Activated CD4-positive, alpha-beta T cell treated with anti-CD3 and anti-CD28 coated beads, Interleukin-2, amount 10 ng/mL, durations not matched to agents 7 days and 5 days (primary cell): ENCODE data around the gene RALGAPA2. TPM values are rescaled to one million over a fixed set of nuclear protein-coding genes. Genes with fewer than 3 reads are reported as not detected.

ENCODE experiments used
- CTCF ChIA-PET: fragments of 350-600 bp; sonication (Branson Sonifier 250); formaldehyde crosslinking; loops from one replicate; lab custom pipeline; 2021; ENCODE audit warnings: antibody characterized with exemption; lab: Charles Lee
- POLR2A ChIA-PET: fragments of 350-600 bp; sonication (Branson Sonifier 250); formaldehyde crosslinking; loops from one replicate; lab custom pipeline; 2021; ENCODE audit warnings: antibody characterized with exemption; lab: Charles Lee
- DNase-seq: peaks from one replicate; pipeline ENCODE4 v3.0.0-alpha.2; 2020
- H3K27ac Mint-ChIP-seq: one replicate; pipeline ENCODE4 v1.8.0; 2021; ENCODE audit warnings: mild to moderate bottlenecking, moderate library complexity, mixed read lengths
- H3K27me3 Mint-ChIP-seq: one replicate; pipeline ENCODE4 v1.8.0; 2021; ENCODE audit warnings: mixed read lengths
- H3K36me3 Mint-ChIP-seq: one replicate; pipeline ENCODE4 v1.8.0; 2021; ENCODE audit warnings: low read depth, mixed read lengths
- H3K4me1 Mint-ChIP-seq: one replicate; pipeline ENCODE4 v1.8.0; 2021; ENCODE audit warnings: mixed read lengths
- H3K4me3 Mint-ChIP-seq: one replicate; pipeline ENCODE4 v1.8.0; 2021; ENCODE audit warnings: mild to moderate bottlenecking, moderate library complexity, mixed read lengths
- H3K9me3 Mint-ChIP-seq: one replicate; pipeline ENCODE4 v1.8.0; 2021; ENCODE audit warnings: mixed read lengths
- total RNA-seq, 2 experiments: library from RNA; stranded (reverse); gene quantifications; one replicate each; pipeline ENCODE4 v1.2.3, GENCODE V29; 2021

RALGAPA2 gene
- total RNA-seq, 2 experiments from 2014 or later: 26.4 to 31.7 TPM

DNA sequence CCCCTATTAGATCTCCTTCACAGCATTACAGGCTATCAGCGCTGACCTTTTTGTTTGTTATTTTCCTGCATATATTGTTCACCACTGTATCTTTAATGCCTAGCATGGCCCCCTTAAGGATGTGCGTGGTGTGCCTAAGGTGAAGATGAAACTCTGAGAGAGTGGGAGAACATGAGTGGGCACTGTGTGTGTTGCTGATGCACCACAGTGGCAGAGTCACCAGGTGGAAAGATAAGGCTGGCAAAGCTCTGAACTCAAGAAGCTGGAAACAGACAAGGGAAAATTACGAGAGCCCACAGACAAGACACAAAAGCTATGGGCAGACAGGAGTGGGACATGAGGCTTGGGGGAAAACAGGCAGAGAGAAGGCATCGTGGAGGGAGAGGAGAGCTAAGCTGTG is 184.8 kb downstream of the RALGAPA2 start:
- Mint-ChIP-seq H3K36me3 (peaks cover 2% of the 10 kb centered on the region), H3K27me3 (no peaks in the 10 kb centered on the region), H3K4me3 (no peak overlapping the region), H3K27ac (no peak overlapping the region), H3K9me3 (no peaks in the 10 kb centered on the region), H3K4me1 (no peaks in the 10 kb centered on the region)
- ChIA-PET POLR2A (no interaction called here), CTCF (no interaction called here)
- DNase-seq: no peak

DNA sequence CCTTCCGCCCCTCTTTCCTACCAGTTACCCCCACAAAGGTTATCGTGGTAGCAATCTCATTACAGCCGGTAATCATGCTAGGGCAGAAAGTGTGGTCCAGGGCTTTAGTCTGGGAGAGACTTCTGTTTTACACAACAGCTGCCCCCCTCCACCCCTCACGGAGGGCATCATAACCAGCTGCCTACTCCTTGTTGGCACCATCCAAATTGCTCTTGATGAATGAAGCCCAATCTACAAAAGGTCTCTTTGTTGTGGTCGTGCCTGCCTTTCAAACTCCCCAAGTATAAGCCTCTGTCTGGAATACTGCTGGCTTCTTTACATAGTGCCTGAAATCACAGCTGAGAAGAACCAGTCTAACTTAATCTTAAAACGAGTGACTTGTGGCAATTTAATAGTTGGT is 186.7 kb downstream of the RALGAPA2 start:
- peaks cover 7% of the 10 kb centered on the region for H3K36me3 Mint-ChIP-seq
- DNase-seq: no peak
- H3K27ac Mint-ChIP-seq: no peak overlapping the region
- H3K4me1 Mint-ChIP-seq: no peaks in the 10 kb centered on the region
- no peaks in the 10 kb centered on the region for H3K9me3 Mint-ChIP-seq
- POLR2A ChIA-PET: no interaction called here
- CTCF ChIA-PET: no interaction called here
- H3K4me3 Mint-ChIP-seq: no peak overlapping the region
- no peaks in the 10 kb centered on the region for H3K27me3 Mint-ChIP-seq

DNA sequence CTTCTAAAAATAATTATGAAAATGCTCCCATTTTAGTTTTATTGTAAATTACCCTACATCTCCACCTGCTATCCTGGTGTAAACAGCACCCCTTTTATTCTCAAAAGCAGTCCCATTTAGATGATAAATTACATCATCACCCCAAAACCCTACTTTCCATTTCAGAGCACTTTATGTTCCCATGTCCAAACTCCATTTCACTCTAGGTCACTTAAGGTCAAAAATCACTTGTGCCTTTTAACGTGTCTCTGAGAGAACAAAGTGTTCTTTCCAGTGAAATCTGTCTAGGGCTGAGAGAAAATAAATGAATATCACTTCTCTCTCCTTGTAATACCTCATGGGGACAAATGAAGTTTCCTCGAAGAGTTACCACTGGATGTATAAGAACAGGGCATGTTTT is 187.2 kb downstream of the RALGAPA2 start:
- no peak for DNase-seq
- Mint-ChIP-seq H3K4me3 (no peak overlapping the region), H3K4me1 (no peaks in the 10 kb centered on the region), H3K36me3 (peaks cover 12% of the 10 kb centered on the region), H3K27me3 (no peaks in the 10 kb centered on the region), H3K9me3 (no peaks in the 10 kb centered on the region), H3K27ac (no peak overlapping the region)
- ChIA-PET CTCF (no interaction called here), POLR2A (no interaction called here)

DNA sequence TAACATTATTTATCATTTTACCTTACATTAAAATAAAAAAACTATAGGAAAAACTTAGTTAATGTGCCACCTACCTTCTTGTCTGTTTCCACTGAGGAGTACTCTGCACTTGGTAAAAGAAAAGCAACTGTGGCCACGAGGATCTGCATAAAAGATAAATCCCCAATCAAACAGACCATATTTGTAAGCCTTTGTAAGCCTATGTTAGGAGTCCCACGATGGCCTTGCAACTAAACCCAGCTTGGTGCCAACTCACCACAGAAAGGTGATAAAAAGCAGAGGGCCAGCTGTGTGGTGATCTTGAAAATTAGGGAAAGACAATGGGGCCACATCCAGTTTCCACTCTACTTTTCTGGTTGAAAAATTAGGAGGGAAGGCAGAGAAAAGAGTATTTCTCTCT is 187.7 kb downstream of the RALGAPA2 start:
- no peaks in the 10 kb centered on the region for H3K27me3 Mint-ChIP-seq
- ChIA-PET POLR2A (no interaction called here), CTCF (no interaction called here)
- H3K4me3 Mint-ChIP-seq: no peak overlapping the region
- peaks cover 12% of the 10 kb centered on the region for H3K36me3 Mint-ChIP-seq
- no peak overlapping the region for H3K27ac Mint-ChIP-seq
- H3K9me3 Mint-ChIP-seq: no peaks in the 10 kb centered on the region
- no peak for DNase-seq
- H3K4me1 Mint-ChIP-seq: no peaks in the 10 kb centered on the region

DNA sequence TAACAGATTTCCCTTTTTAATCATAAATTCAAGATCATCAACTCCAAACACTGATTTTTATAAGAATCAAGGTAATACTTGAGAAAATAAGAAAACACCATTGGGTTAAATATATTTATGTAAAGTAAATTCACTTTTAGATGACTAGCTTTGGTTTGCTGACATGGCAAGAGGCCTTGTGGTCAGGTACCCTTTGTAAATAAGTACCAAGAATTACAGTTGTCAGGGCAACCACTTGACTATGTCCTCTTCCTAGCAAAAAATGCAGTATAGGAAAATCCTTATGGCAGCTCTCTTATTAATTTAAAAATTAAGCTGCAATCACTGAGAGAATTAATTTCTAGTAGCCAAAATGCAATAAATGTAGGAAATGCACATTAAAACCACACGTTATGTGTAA is 190.7 kb downstream of the RALGAPA2 start:
- no peaks in the 10 kb centered on the region for H3K9me3 Mint-ChIP-seq

DNA sequence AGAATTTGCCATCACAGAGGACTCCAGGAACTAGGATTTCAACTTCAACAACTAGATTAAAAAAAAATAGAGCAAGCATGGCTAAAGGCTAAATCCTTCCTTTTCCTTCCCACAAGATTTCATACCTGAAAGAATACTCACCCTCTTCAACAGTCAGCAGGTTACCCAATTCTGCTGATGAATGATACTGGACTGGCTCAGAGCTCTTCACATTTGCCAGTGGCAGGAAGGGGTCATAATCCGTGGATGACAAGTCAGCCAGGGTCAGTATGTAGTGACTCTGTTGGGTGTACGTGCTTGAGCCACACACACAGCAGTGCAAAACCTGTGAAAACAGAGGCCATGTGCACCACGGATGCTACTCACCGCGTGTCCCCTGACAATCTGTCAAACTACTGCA is 191.7 kb downstream of the RALGAPA2 start:
- CTCF ChIA-PET: interaction anchor here (0.6 kb wide), 1 partner anchor 504 kb away, joined by 3 read pairs; no protein-coding TSS in a partner anchor
- H3K36me3 Mint-ChIP-seq: peaks cover 37% of the 10 kb centered on the region
- POLR2A ChIA-PET: no interaction called here
- H3K4me1 Mint-ChIP-seq: no peaks in the 10 kb centered on the region
- H3K9me3 Mint-ChIP-seq: peaks cover 4% of the 10 kb centered on the region
- no peak overlapping the region for H3K4me3 Mint-ChIP-seq
- no peaks in the 10 kb centered on the region for H3K27me3 Mint-ChIP-seq
- H3K27ac Mint-ChIP-seq: no peak overlapping the region
- DNase-seq: no peak

More for the DNA sequence above, 190.7 kb downstream of the RALGAPA2 start:
- H3K27me3 Mint-ChIP-seq: no peaks in the 10 kb centered on the region
- no peaks in the 10 kb centered on the region for H3K4me1 Mint-ChIP-seq
- no peak overlapping the region for H3K27ac Mint-ChIP-seq
- H3K4me3 Mint-ChIP-seq: no peak overlapping the region
- ChIA-PET POLR2A (no interaction called here), CTCF (no interaction called here)
- no peak for DNase-seq
- peaks cover 28% of the 10 kb centered on the region for H3K36me3 Mint-ChIP-seq

DNA sequence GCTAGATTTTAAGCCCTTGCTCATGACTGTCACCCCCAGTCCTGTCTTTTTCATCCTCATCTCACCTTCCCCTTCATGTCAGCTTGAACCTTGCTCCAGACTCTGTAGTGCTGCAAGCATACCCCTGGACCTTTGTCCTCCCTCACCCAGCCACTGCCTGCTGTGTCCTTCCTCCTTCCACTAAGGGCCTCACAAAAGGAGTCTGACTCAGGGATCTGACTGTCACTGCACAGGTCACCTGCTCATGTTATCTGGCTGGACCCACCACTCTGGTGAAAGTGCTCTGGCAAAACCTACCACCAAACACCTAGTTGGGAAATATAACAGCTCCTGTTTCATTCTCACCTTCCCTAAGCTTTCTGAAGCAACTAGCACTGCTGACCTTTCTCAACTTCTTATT is 193.2 kb downstream of the RALGAPA2 start:
- ChIA-PET POLR2A (no interaction called here), CTCF (no interaction called here)
- Mint-ChIP-seq H3K4me3 (no peak overlapping the region), H3K36me3 (peaks cover 48% of the 10 kb centered on the region), H3K27me3 (no peaks in the 10 kb centered on the region), H3K4me1 (no peaks in the 10 kb centered on the region), H3K27ac (no peak overlapping the region), H3K9me3 (peaks cover 7% of the 10 kb centered on the region)
- DNase-seq: no peak

DNA sequence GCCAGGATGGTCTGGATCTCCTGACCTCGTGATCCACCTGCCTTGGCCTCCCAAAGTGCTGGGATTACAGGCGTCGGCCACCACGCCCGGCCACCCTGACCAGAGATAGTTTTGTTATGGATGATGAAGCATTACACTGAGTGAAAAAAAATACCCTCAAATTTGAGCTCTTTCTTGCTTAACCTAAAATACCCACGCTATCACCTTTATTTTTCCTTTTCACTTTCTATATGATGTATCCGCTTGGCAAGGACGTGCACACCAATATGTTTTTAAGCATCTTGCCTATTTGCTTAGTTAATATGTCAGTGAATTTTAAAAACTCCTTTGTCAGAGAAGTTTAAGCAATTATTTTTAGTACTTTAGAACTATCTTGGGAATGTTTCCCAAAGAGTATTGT is 194.2 kb downstream of the RALGAPA2 start:
- POLR2A ChIA-PET: no interaction called here
- Mint-ChIP-seq H3K9me3 (peaks cover 7% of the 10 kb centered on the region), H3K4me3 (no peak overlapping the region), H3K27me3 (no peaks in the 10 kb centered on the region), H3K27ac (no peak overlapping the region), H3K4me1 (no peaks in the 10 kb centered on the region), H3K36me3 (peaks cover 56% of the 10 kb centered on the region)
- no peak for DNase-seq
- CTCF ChIA-PET: interaction anchor here (0.6 kb wide), 1 partner anchor 34 kb away, joined by 4 read pairs; no protein-coding TSS in a partner anchor

DNA sequence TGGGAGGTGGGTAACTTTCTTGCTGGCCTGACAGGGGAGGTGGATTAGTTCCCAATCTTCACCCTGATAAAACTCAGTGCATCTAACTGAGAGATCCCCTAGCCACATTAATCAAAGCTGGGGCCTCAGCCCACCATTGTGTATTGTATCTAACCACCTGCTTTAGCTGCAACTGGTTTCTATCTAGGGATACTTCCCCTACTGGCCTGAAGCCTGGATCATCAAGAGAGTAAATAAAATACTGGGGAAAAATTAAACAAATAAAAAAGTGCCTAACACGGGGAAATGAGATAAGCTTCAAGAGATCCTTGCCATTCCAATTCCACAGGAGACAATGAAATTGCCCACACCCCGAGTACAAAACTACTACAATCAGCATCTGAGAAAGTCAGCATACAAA is 195.1 kb downstream of the RALGAPA2 start:
- Mint-ChIP-seq H3K4me1 (no peaks in the 10 kb centered on the region), H3K27me3 (no peaks in the 10 kb centered on the region), H3K9me3 (peaks cover 7% of the 10 kb centered on the region), H3K36me3 (peaks cover 66% of the 10 kb centered on the region), H3K27ac (no peak overlapping the region), H3K4me3 (no peak overlapping the region)
- ChIA-PET POLR2A (no interaction called here), CTCF (no interaction called here)
- DNase-seq: no peak

DNA sequence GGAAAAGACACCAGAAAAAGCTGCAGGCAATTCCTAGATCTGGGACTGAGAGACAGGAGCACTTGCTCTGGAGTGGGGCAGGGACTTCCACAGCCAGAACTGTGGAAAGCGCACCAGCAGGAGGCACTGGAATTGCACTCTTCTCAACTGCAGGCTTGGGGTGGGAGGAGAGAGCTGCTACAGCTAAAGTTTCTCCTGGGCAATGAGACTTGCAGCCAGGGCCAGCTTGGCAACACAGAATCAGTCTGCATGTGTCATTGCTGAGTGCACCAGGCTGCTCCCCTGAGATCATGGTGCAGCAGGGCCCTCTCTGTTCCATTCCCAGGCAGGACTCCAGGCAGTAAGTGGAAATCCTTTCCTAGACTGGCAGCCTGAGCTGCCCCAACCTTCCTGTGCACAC is 198.7 kb downstream of the RALGAPA2 start:
- Mint-ChIP-seq H3K27ac (no peak overlapping the region), H3K4me3 (no peak overlapping the region), H3K9me3 (peaks cover 7% of the 10 kb centered on the region), H3K4me1 (no peaks in the 10 kb centered on the region), H3K27me3 (no peaks in the 10 kb centered on the region), H3K36me3 (peaks cover 65% of the 10 kb centered on the region)
- CTCF ChIA-PET: interaction anchor here (0.8 kb wide), 1 partner anchor 12 kb away, joined by 3 read pairs; no protein-coding TSS in a partner anchor
- POLR2A ChIA-PET: no interaction called here
- no peak for DNase-seq

DNA sequence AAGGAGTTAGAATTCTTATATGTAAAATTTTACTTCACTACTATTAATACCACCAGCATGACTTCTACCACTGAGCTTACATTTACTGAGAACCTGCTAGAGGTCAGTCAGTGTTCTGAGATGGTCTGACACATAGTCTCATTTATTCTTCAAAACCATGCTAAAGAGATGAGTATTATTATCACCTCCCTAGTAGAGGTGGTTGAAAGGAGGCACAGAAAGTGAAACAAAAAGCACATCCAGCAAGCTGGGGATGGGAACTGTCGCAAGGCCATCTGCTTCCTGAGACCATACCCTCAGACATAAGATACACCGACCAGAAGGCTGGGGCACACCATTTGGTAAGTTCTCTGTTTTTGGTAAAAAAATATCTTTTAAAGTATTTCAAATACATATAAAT is 206.9 kb downstream of the RALGAPA2 start:
- Mint-ChIP-seq H3K27me3 (no peaks in the 10 kb centered on the region), H3K36me3 (peaks cover 40% of the 10 kb centered on the region), H3K27ac (peak overlapping the region; percentile 27), H3K4me1 (peaks cover 10% of the 10 kb centered on the region), H3K4me3 (no peak overlapping the region), H3K9me3 (no peaks in the 10 kb centered on the region)
- ChIA-PET POLR2A (no interaction called here), CTCF (no interaction called here)
- DNase-seq: no peak

DNA sequence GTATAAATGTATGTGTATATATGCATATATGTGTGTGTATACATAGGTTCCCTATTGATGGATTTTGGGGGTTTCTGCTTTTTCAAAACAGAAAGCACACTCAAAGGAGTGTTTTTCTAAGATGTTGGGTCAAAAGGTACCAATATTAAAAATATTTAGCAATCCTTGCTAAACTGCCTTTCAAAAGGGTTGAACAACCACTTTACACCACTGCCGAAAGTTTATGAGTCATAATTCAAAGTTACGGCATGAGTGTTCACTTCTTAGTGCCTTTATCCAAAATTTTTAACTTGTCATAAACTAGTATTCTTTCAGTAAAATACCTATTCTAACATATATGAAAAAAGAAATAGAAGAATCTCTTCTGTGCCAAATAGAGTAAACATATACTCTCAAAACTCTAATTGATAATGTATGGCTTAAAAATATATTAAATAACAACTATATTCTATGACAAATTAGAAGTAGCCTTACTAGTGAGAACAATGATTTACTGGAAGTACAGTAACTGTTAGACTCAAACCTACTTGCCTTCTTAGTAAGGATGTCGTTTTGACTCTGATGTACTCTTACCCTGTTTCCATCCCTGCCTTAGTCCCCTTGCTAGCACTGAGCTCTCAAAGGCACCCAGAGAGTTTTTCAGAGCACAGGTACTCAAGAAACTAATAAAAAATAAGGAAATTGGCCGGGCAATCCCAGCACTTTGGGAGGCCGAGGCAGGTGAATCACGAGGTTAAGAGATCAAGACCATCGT is 208.5 kb downstream of the RALGAPA2 start:
- POLR2A ChIA-PET: no interaction called here
- no peak overlapping the region for H3K27ac Mint-ChIP-seq
- no peak overlapping the region for H3K4me3 Mint-ChIP-seq
- peaks cover 38% of the 10 kb centered on the region for H3K36me3 Mint-ChIP-seq
- no peaks in the 10 kb centered on the region for H3K27me3 Mint-ChIP-seq
- H3K4me1 Mint-ChIP-seq: peaks cover 10% of the 10 kb centered on the region
- DNase-seq: no peak
- no peaks in the 10 kb centered on the region for H3K9me3 Mint-ChIP-seq
- CTCF ChIA-PET: interaction anchor here (0.7 kb wide), 1 partner anchor 78 kb away, joined by 3 read pairs; no protein-coding TSS in a partner anchor

DNA sequence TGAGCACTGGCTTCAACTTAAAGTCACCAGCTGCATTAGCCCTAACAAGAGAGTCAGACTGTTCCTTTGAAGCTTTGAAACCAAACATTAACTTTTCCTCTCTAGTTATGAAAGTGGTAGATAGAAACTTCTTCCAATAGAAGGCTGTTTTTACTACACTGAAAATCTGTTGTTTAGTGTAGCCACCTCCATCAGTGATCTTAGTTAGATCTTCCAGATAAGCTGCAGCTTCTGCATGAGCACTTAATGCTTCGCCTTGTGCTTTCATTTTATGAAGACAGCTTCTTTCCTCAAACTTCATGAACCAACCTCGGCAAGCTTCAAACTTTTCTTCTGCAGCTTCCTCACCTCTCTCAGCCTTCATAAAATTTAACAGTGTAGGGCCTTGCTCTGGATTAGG is 211.3 kb downstream of the RALGAPA2 start:
- no peak for DNase-seq
- Mint-ChIP-seq H3K27me3 (no peaks in the 10 kb centered on the region), H3K4me3 (no peak overlapping the region), H3K9me3 (no peaks in the 10 kb centered on the region), H3K4me1 (peaks cover 18% of the 10 kb centered on the region), H3K27ac (no peak overlapping the region), H3K36me3 (peaks cover 47% of the 10 kb centered on the region)
- CTCF ChIA-PET: interaction anchor here (1.1 kb wide), 1 partner anchor 13 kb away, joined by 3 read pairs; no protein-coding TSS in a partner anchor
- POLR2A ChIA-PET: no interaction called here

DNA sequence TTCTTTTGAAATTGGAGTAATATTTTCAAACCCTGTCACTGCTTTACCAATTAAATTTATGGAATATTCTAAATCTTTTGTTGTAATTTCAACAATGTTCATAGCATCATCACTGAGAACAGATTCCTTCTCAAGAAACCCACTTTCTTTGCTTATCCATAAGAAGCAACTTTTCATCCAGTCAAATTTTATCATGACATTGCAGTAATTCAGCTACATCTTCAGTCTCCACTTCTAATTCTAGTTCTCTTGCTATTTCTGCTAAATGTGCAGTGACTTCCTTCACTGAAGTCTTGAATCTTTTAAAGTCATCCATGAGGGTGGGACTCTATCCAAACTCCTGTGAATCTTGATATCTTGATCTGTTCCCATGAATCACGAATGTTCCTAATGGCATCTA is 212.1 kb downstream of the RALGAPA2 start:
- H3K36me3 Mint-ChIP-seq: peaks cover 49% of the 10 kb centered on the region
- POLR2A ChIA-PET: no interaction called here
- no peaks in the 10 kb centered on the region for H3K9me3 Mint-ChIP-seq
- no peak overlapping the region for H3K27ac Mint-ChIP-seq
- DNase-seq: no peak
- H3K4me1 Mint-ChIP-seq: peaks cover 14% of the 10 kb centered on the region
- no peaks in the 10 kb centered on the region for H3K27me3 Mint-ChIP-seq
- no peak overlapping the region for H3K4me3 Mint-ChIP-seq
- CTCF ChIA-PET: no interaction called here
